Urinary bladder (tissue), 4 donors: ENCODE measurements around the gene LRRC43. TPM values are rescaled to one million over a fixed set of nuclear protein-coding genes. Genes with fewer than 3 reads are reported as not detected.
"Not testable (repeated sequence)": the region's sequence is repeated elsewhere in the genome, so short reads cannot be mapped to it uniquely, and the experiment has no call there.

Experiments
- DNase-seq: peaks from one replicate; pipeline ENCODE4 v3.0.0-alpha.2; 2015; ENCODE audit errors: extremely low spot score
- H3K27ac ChIP-seq: one replicate; pipeline ENCODE4 v1.5.1; 2013; ENCODE audit warnings: low read depth, mild to moderate bottlenecking, moderate library complexity
- H3K36me3 ChIP-seq: one replicate; pipeline ENCODE4 v1.6.1; 2013; ENCODE audit warnings: mild to moderate bottlenecking, moderate library complexity; ENCODE audit not compliant: insufficient read depth
- H3K4me1 ChIP-seq: one replicate; pipeline ENCODE4 v1.6.1; 2013; ENCODE audit warnings: mild to moderate bottlenecking, moderate library complexity; ENCODE audit not compliant: insufficient read depth
- H3K4me3 ChIP-seq: one replicate; pipeline ENCODE4 v1.5.1; 2013; ENCODE audit warnings: low read depth, low read length
- WGBS: extraction: QIAGEN DNeasy Blood & Tissue Kit; methylation state at CpG from one replicate; pipeline ENCODE4 v1.1.7; 2013; 5-methylcytosine and 5-hydroxymethylcytosine counted together
- polyA plus RNA-seq: library from polyadenylated mRNA; stranded (reverse); fragments of 200-250 nt; gene quantifications from one replicate; pipeline ENCODE4 v1.2.3, GENCODE V29; 2013
- total RNA-seq: library from RNA; depleted of rRNA; stranded (reverse); fragments of >200 nt; gene quantifications from one replicate; pipeline ENCODE4 v1.2.3, GENCODE V29; 2014
- donor health status: healthy with polysubstance abuse.
- donor health status: healthy.

LRRC43 gene
- total and polyA plus RNA-seq, 2 donors, result 0.13 TPM; not detected in 1

GRCh38 chr12:122190842-122191668, 8.1 kb downstream of the LRRC43 start:
- no peak overlapping the region for H3K4me3 ChIP-seq
- no peaks in the 10 kb centered on the region for H3K4me1 ChIP-seq
- H3K27ac ChIP-seq, result no peak overlapping the region
- WGBS, result 67% methylated on average over 18 of the region's 18 CpGs
- no peak for DNase-seq
- no peaks in the 10 kb centered on the region for H3K36me3 ChIP-seq

- Histone ChIP-seq H3K27ac (no peak overlapping the region), H3K36me3 (no peaks in the 10 kb centered on the region), H3K4me3 (no peak overlapping the region), H3K4me1 (no peaks in the 10 kb centered on the region)
- no peak for DNase-seq
- WGBS, result 77% methylated on average over 11 of the region's 11 CpGs
Observed at GRCh38 chr12:122192441-122192840, 9.5 kb downstream of the LRRC43 start.

- no peak for DNase-seq
- H3K4me3 ChIP-seq, result no peak overlapping the region
- no peaks in the 10 kb centered on the region for H3K36me3 ChIP-seq
- WGBS, result 74% methylated on average over 1 of the region's 1 CpG
- H3K27ac ChIP-seq, result no peak overlapping the region
- H3K4me1 ChIP-seq, result no peaks in the 10 kb centered on the region
Observed at GRCh38 chr12:122194804-122195203, 11.9 kb downstream of the LRRC43 start.

GRCh38 chr12:122195405-122195804, 12.5 kb downstream of the LRRC43 start:
- WGBS, result 90% methylated on average over 4 of the region's 4 CpGs
- Histone ChIP-seq H3K4me1 (no peaks in the 10 kb centered on the region), H3K27ac (no peak overlapping the region), H3K4me3 (no peak overlapping the region), H3K36me3 (no peaks in the 10 kb centered on the region)
- DNase-seq, result no peak

- Histone ChIP-seq H3K4me3 (no peak overlapping the region), H3K36me3 (no peaks in the 10 kb centered on the region), H3K27ac (no peak overlapping the region), H3K4me1 (no peaks in the 10 kb centered on the region)
- no peak for DNase-seq
- WGBS, result 42% methylated on average over 1 of the region's 1 CpG
Observed at GRCh38 chr12:122197612-122197966, 14.7 kb downstream of the LRRC43 start.

- no peaks in the 10 kb centered on the region for H3K4me1 ChIP-seq
- no peak overlapping the region for H3K4me3 ChIP-seq
- DNase-seq, result no peak
- no peaks in the 10 kb centered on the region for H3K36me3 ChIP-seq
- 87% methylated on average over 29 of the region's 29 CpGs for WGBS
- H3K27ac ChIP-seq, result no peak overlapping the region
Observed at GRCh38 chr12:122199484-122200355, 16.8 kb downstream of the LRRC43 start.

GRCh38 chr12:122200541-122201175, 17.7 kb downstream of the LRRC43 start:
- DNase-seq, result no peak
- Histone ChIP-seq H3K4me1 (no peaks in the 10 kb centered on the region), H3K27ac (no peak overlapping the region), H3K36me3 (no peaks in the 10 kb centered on the region), H3K4me3 (no peak overlapping the region)
- 71% methylated on average over 24 of the region's 24 CpGs for WGBS

GRCh38 chr12:122201381-122201780, 18.5 kb downstream of the LRRC43 start:
- H3K4me3 ChIP-seq, result no peak overlapping the region
- no peaks in the 10 kb centered on the region for H3K36me3 ChIP-seq
- 94% methylated on average over 5 of the region's 5 CpGs for WGBS
- DNase-seq, result no peak
- H3K4me1 ChIP-seq, result no peaks in the 10 kb centered on the region
- no peak overlapping the region for H3K27ac ChIP-seq

- DNase-seq, result no peak
- 94% methylated on average over 6 of the region's 6 CpGs for WGBS
- no peaks in the 10 kb centered on the region for H3K4me1 ChIP-seq
- H3K4me3 ChIP-seq, result no peak overlapping the region
- H3K36me3 ChIP-seq, result no peaks in the 10 kb centered on the region
- no peak overlapping the region for H3K27ac ChIP-seq
Observed at GRCh38 chr12:122202017-122202416, 19.1 kb downstream of the LRRC43 start.

- 59% methylated on average over 19 of the region's 19 CpGs for WGBS
- not testable (repeated sequence) for H3K36me3 ChIP-seq, H3K4me1 ChIP-seq, H3K27ac ChIP-seq, DNase-seq
- H3K4me3 ChIP-seq, result peak overlapping the region; percentile 51
Observed at GRCh38 chr12:122202811-122203210, 19.9 kb downstream of the LRRC43 start.

- DNase-seq, result no peak
- no peak within 1 kb of the TSS for H3K27ac ChIP-seq
- under 1% methylated on average over 104 of the region's 104 CpGs for WGBS
- no peaks in the 10 kb centered on the region for H3K4me1 ChIP-seq
- H3K4me3 ChIP-seq, result peak within 1 kb of the TSS; percentile 51
- H3K36me3 ChIP-seq, result peaks cover 2% of the 10 kb centered on the region
Observed at GRCh38 chr12:122203301-122204166, 20.6 kb downstream of the LRRC43 start, which contains the start of gene B3GNT4. TSS of gene B3GNT4 (plus strand) at chr12:122203709. CDS start at chr12:122204619, 910 bp downstream.

- Histone ChIP-seq H3K4me1 (no peaks in the 10 kb centered on the region), H3K4me3 (peak overlapping the region; percentile 51), H3K27ac (no peak overlapping the region), H3K36me3 (peaks cover 2% of the 10 kb centered on the region)
- DNase-seq, result no peak
- 10% methylated on average over 71 of the region's 71 CpGs for WGBS
Observed at GRCh38 chr12:122204167-122205052, 21.5 kb downstream of the LRRC43 start.
